Activated B cell treated with CpG ODN at 0.5 μM for 24 hours (primary cell): Measurements from ENCODE around the gene PXDC1. TPM values are rescaled to one million over a fixed set of nuclear protein-coding genes. Genes with fewer than 3 reads are reported as not detected.
A peak's percentile ranks its signal among the peaks of the same experiment; 100 is the strongest.

Experiments used
- ATAC-seq: fragments of 200-7000 bp; cut with Tn5 transposase; one replicate; pipeline ENCODE4 v1.10.0; 2021; ENCODE audit warnings: low read depth, mild to moderate bottlenecking, moderate library complexity
- CTCF ChIA-PET: fragments of 350-600 bp; sonication (Branson Sonifier 250); formaldehyde crosslinking; loops from one replicate; lab custom pipeline; 2021; ENCODE audit warnings: antibody characterized with exemption; lab: Charles Lee
- POLR2A ChIA-PET: fragments of 350-600 bp; sonication (Branson Sonifier 250); formaldehyde crosslinking; loops from one replicate; lab custom pipeline; 2021; ENCODE audit warnings: antibody characterized with exemption; lab: Charles Lee
- DNase-seq: peaks from one replicate; pipeline ENCODE4 v3.0.0; 2022
- H3K27ac Mint-ChIP-seq: one replicate; pipeline ENCODE4 v1.8.0; 2020; ENCODE audit warnings: mixed read lengths
- H3K27me3 Mint-ChIP-seq: one replicate; pipeline ENCODE4 v1.8.0; 2021; ENCODE audit warnings: mixed read lengths
- H3K36me3 Mint-ChIP-seq: one replicate; pipeline ENCODE4 v1.8.0; 2021; ENCODE audit warnings: low read depth, mixed read lengths
- H3K4me1 Mint-ChIP-seq: one replicate; pipeline ENCODE4 v1.8.0; 2021; ENCODE audit warnings: mixed read lengths
- H3K4me3 Mint-ChIP-seq: one replicate; pipeline ENCODE4 v1.8.0; 2020; ENCODE audit warnings: mild to moderate bottlenecking, mixed read lengths
- H3K9me3 Mint-ChIP-seq: one replicate; pipeline ENCODE4 v1.8.0; 2020; ENCODE audit warnings: mixed read lengths
- intact Hi-C: fragments of 100-400 bp; cut with micrococcal nuclease; formaldehyde crosslinking; loops from one replicate; pipeline ENCODE4 v1.15.1; 2024
- total RNA-seq: library from RNA; stranded (reverse); gene quantifications from 2 replicates; pipeline ENCODE4 v1.2.3, GENCODE V29; 2022
- TF ChIP-seq, protein P1 (sequence below): fragments of 200-600 bp; IDR thresholded peaks from one replicate; pipeline ENCODE4 v1.8.0; 2022; ENCODE audit warnings: antibody characterized with exemption, mild to moderate bottlenecking

PXDC1 gene
- total RNA-seq, 1 donor from 2014 or later, result 3.9 TPM

- TF ChIP-seq, protein P1, sequence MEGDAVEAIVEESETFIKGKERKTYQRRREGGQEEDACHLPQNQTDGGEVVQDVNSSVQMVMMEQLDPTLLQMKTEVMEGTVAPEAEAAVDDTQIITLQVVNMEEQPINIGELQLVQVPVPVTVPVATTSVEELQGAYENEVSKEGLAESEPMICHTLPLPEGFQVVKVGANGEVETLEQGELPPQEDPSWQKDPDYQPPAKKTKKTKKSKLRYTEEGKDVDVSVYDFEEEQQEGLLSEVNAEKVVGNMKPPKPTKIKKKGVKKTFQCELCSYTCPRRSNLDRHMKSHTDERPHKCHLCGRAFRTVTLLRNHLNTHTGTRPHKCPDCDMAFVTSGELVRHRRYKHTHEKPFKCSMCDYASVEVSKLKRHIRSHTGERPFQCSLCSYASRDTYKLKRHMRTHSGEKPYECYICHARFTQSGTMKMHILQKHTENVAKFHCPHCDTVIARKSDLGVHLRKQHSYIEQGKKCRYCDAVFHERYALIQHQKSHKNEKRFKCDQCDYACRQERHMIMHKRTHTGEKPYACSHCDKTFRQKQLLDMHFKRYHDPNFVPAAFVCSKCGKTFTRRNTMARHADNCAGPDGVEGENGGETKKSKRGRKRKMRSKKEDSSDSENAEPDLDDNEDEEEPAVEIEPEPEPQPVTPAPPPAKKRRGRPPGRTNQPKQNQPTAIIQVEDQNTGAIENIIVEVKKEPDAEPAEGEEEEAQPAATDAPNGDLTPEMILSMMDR, result no peak
- intact Hi-C loops, result loop anchor here (1.0 to 5.0 kb wide), 3 partner anchors 275 to 735 kb away; partner anchors contain the start of genes NQO2 and SLC22A23
- Mint-ChIP-seq H3K36me3 (peaks cover 39% of the 10 kb centered on the region), H3K27ac (no peak overlapping the region), H3K4me1 (peaks cover 2% of the 10 kb centered on the region), H3K27me3 (peaks cover 2% of the 10 kb centered on the region), H3K4me3 (no peak overlapping the region), H3K9me3 (peaks cover 3% of the 10 kb centered on the region)
- DNase-seq (peak; percentile 54), ATAC-seq (peak; percentile 61)
- ChIA-PET POLR2A (interaction anchor here (1.1 to 1.2 kb wide), 2 partner anchors 14 to 453 kb away, joined by 3 to 4 read pairs; no protein-coding TSS in a partner anchor), CTCF (interaction anchor here (0.9 to 6.3 kb wide), 20 partner anchors 9 to 1000 kb away, joined by 3 to 130 read pairs (median 4); partner anchors contain the start of gene PSMG4)
Observed at GRCh38 chr6:3732345-3733141, 19.0 kb downstream of the PXDC1 start.

DNA sequence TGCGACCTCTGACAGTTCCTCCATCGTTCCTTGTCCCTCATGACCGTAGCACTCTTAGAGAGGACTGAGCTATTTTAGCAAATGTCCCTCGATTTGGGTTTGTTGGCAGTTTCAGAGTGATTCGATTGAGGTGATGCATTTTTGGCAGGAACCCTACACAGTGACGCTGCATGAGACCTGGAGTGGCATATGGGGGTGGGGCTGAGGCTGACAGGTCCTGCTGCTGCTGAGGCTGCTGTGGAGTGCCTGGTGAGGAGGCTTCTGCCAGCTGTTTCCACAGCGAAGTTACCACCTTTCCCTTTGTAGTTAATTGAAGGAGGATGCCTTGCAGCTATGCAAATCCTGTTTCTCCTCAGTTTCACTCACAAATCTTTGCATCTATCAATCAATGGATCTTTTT is 19.8 kb downstream of the PXDC1 start:
- ChIA-PET CTCF (interaction anchor here (0.7 to 6.3 kb wide), 16 partner anchors 8 to 999 kb away, joined by 3 to 130 read pairs (median 4); partner anchors contain the start of gene PSMG4), POLR2A (interaction anchor here (1.2 kb wide), 1 partner anchor 452 kb away, joined by 4 read pairs; no protein-coding TSS in a partner anchor)
- Mint-ChIP-seq H3K4me1 (peaks cover 2% of the 10 kb centered on the region), H3K9me3 (peaks cover 3% of the 10 kb centered on the region), H3K36me3 (peaks cover 36% of the 10 kb centered on the region), H3K27me3 (peaks cover 2% of the 10 kb centered on the region), H3K27ac (no peak overlapping the region), H3K4me3 (no peak overlapping the region)
- TF ChIP-seq, protein P1, result no peak
- intact Hi-C loops, result loop anchor here (1.0 to 5.0 kb wide), 3 partner anchors 274 to 734 kb away; partner anchors contain the start of genes NQO2 and SLC22A23
- ATAC-seq, result no peak
- DNase-seq, result no peak

DNA sequence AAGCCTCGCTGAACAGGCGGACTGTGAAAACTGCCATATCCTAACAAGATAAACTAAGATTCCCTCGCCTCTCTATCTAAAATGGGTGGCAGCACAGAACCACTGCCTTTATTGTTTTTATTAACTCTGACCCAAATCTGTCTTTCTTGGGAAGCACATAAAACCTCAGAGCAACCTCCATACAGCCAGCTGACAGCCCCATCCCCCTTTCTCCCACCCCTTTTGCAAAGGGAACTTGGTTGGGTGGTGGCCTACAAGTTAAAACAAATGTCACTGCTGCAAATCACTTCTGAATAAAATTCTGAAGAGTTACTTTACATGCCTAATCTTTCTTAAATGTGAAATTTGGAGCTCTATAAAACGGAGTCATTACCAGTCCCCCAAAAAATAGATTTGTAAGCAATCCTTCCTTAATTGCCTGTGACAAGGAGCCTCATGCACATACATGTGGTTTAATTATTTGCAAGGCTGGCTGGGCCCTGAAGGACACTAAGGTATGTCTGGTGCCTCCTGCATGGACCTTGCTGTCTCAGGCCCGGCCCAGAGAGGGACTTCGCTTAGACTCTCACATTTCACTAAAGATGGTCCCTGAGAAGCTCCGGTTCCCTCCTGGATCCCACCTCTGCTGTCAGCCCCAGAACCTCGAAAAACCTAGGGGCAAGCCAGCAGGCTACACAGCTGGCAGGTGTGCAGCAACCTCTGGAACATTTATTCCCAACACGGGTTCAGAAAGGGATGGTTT is 21.7 kb downstream of the PXDC1 start:
- POLR2A ChIA-PET, result no interaction called here
- intact Hi-C loops, result loop anchor here (5.0 kb wide), 2 partner anchors 272 to 732 kb away; partner anchors contain the start of genes NQO2 and SLC22A23
- CTCF ChIA-PET, result interaction anchor here (0.6 to 6.3 kb wide), 3 partner anchors 249 to 603 kb away, joined by 4 to 130 read pairs (median 4); no protein-coding TSS in a partner anchor
- H3K27ac Mint-ChIP-seq, result no peak overlapping the region
- peaks cover 2% of the 10 kb centered on the region for H3K4me1 Mint-ChIP-seq
- H3K27me3 Mint-ChIP-seq, result peaks cover 2% of the 10 kb centered on the region
- H3K36me3 Mint-ChIP-seq, result peaks cover 20% of the 10 kb centered on the region
- no peak for ATAC-seq
- H3K4me3 Mint-ChIP-seq, result no peak overlapping the region
- no peak for DNase-seq
- peaks cover under 1% of the 10 kb centered on the region for H3K9me3 Mint-ChIP-seq
- TF ChIP-seq, protein P1, result no peak

GRCh38 chr6:3727593-3728108 is 23.9 kb downstream of the PXDC1 start:
- intact Hi-C loops, result no loop called here
- H3K9me3 Mint-ChIP-seq, result no peaks in the 10 kb centered on the region
- ATAC-seq (no peak), DNase-seq (no peak)
- peaks cover 19% of the 10 kb centered on the region for H3K36me3 Mint-ChIP-seq
- peaks cover 2% of the 10 kb centered on the region for H3K4me1 Mint-ChIP-seq
- no peak overlapping the region for H3K4me3 Mint-ChIP-seq
- TF ChIP-seq, protein P1, result no peak
- H3K27ac Mint-ChIP-seq, result no peak overlapping the region
- POLR2A ChIA-PET, result no interaction called here
- peaks cover 2% of the 10 kb centered on the region for H3K27me3 Mint-ChIP-seq
- CTCF ChIA-PET, result interaction anchor here (1.2 kb wide), 1 partner anchor 448 kb away, joined by 3 read pairs; no protein-coding TSS in a partner anchor
